GM23338 (cell line): ENCODE data around the gene VGLL4.

Source experiments
- TF ChIP-seq, protein P1 (sequence below): IDR thresholded peaks from one replicate; pipeline ENCODE4 v1.6.1; 2018; ENCODE audit warnings: antibody characterized with exemption; ENCODE audit not compliant: unreplicated experiment
- TF ChIP-seq, protein P2 (sequence below), 2 experiments: fragments of 200-600 bp in 1 of 2; sonication (generic) in 1 of 2; conservative IDR thresholded peaks; 2 replicates each; pipeline versions ENCODE4 v1.5.1 to v1.6.1; 2016 to 2017; ENCODE audit warnings: antibody characterized with exemption in 2 of 2, low read depth in 2 of 2, mild to moderate bottlenecking in 2 of 2, moderate library complexity in 1 of 2

DNA sequence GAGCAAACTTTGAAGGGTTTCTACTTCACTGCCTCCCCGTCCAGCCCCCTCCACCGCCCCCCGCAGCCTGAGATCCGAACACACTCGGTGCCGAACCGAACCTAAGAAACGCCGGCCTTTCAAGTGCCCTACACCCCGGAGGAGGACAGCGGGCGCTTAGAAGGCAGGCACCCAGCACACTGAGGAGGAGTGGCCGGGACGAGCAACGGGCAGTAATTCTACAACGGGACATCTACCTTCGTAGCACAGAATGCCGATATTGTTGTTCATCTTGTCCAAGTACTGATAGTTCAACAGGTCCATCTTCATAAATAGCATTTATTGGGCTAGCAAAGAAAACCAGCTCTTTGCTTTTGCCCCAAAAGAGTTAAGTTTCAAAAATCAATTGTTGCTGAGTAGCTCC lies 513 bp downstream of the VGLL4 start:
- TF ChIP-seq, protein P1, sequence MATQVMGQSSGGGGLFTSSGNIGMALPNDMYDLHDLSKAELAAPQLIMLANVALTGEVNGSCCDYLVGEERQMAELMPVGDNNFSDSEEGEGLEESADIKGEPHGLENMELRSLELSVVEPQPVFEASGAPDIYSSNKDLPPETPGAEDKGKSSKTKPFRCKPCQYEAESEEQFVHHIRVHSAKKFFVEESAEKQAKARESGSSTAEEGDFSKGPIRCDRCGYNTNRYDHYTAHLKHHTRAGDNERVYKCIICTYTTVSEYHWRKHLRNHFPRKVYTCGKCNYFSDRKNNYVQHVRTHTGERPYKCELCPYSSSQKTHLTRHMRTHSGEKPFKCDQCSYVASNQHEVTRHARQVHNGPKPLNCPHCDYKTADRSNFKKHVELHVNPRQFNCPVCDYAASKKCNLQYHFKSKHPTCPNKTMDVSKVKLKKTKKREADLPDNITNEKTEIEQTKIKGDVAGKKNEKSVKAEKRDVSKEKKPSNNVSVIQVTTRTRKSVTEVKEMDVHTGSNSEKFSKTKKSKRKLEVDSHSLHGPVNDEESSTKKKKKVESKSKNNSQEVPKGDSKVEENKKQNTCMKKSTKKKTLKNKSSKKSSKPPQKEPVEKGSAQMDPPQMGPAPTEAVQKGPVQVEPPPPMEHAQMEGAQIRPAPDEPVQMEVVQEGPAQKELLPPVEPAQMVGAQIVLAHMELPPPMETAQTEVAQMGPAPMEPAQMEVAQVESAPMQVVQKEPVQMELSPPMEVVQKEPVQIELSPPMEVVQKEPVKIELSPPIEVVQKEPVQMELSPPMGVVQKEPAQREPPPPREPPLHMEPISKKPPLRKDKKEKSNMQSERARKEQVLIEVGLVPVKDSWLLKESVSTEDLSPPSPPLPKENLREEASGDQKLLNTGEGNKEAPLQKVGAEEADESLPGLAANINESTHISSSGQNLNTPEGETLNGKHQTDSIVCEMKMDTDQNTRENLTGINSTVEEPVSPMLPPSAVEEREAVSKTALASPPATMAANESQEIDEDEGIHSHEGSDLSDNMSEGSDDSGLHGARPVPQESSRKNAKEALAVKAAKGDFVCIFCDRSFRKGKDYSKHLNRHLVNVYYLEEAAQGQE = no peak
- TF ChIP-seq, protein P2, sequence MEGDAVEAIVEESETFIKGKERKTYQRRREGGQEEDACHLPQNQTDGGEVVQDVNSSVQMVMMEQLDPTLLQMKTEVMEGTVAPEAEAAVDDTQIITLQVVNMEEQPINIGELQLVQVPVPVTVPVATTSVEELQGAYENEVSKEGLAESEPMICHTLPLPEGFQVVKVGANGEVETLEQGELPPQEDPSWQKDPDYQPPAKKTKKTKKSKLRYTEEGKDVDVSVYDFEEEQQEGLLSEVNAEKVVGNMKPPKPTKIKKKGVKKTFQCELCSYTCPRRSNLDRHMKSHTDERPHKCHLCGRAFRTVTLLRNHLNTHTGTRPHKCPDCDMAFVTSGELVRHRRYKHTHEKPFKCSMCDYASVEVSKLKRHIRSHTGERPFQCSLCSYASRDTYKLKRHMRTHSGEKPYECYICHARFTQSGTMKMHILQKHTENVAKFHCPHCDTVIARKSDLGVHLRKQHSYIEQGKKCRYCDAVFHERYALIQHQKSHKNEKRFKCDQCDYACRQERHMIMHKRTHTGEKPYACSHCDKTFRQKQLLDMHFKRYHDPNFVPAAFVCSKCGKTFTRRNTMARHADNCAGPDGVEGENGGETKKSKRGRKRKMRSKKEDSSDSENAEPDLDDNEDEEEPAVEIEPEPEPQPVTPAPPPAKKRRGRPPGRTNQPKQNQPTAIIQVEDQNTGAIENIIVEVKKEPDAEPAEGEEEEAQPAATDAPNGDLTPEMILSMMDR (conservative IDR thresholded peaks at IDR 0.05; ENCODE audit: low read depth in 2 of 2) = no peak
